Renal cortical epithelial cell (primary cell): ENCODE measurements around the gene TPRA1. TPM values are rescaled to one million over a fixed set of nuclear protein-coding genes. Genes with fewer than 3 reads are reported as not detected.
"Not testable (repeated sequence)": the region's sequence is repeated elsewhere in the genome, so short reads cannot be mapped to it uniquely, and the experiment has no call there.

Experiments
- DNase-seq: peaks from one replicate; pipeline ENCODE4 v3.0.0-alpha.2; 2011; ENCODE audit warnings: low read depth
- total RNA-seq: library from RNA; depleted of rRNA; stranded (reverse); fragments of >200 nt; gene quantifications from 2 replicates; pipeline ENCODE4 v1.2.3, GENCODE V29; 2014

TPRA1 gene
- total RNA-seq, 1 donor from 2014 or later: 54.2 TPM

DNA sequence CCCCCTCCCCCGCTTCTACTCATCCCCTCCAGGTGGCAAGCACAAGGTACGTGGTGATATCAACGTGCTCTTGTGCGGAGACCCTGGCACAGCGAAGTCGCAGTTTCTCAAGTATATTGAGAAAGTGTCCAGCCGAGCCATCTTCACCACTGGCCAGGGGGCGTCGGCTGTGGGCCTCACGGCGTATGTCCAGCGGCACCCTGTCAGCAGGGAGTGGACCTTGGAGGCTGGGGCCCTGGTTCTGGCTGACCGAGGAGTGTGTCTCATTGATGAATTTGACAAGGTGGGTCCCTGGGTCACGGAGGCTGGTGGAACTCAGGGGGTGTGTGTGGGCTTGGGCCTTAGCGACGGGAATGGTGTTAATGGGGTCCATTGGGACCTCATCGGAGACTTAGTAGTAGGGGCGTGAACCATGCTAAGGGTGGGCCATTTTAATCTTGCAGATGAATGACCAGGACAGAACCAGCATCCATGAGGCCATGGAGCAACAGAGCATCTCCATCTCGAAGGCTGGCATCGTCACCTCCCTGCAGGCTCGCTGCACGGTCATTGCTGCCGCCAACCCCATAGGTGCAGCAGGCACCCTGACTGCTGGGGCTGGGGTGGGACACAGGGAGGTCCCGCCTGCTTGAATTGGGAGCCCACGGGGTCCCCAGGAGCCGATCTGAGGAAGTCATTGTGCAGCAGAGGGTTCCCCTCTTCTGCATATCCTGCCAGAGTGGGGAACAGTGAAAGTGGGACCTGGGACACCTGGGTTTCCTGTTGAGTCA, 26.5 kb upstream of the TPRA1 start:
- no peak for DNase-seq

- DNase-seq: no peak
These were observed 25.2 kb upstream of the TPRA1 start for GRCh38 chr3:127615631-127616305.

DNA sequence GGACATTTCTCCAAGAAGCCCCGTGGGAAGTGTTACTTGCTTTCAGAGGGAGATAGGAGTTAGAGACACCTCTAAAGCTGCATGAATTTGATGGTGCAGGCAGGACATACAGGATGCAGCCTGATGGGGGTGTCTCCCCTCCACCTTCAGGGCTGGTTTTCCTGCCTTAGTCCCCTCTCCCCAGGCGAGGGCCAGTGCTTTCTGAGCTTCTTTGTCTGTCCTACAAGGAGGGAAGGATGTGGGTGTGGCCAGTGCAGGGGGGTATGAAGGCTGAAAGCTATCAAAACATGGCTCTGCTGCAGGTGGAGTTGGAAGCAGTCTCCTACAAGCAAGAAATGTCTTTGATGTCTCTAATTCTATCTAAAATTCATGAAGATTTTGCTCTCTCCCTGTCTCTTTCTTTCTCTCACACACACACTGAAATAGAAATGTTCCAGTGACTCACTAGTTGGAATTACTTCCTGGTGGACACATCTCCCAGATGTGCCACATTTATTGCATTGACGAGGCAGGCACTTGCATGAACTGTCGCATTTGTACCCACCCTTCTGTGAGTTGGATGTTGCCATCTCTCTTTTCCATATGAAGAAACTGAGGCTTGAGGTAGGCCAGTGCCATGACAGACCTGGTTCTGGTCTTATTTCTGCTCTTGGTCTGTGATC, 24.5 kb upstream of the TPRA1 start:
- no peak for DNase-seq

DNA sequence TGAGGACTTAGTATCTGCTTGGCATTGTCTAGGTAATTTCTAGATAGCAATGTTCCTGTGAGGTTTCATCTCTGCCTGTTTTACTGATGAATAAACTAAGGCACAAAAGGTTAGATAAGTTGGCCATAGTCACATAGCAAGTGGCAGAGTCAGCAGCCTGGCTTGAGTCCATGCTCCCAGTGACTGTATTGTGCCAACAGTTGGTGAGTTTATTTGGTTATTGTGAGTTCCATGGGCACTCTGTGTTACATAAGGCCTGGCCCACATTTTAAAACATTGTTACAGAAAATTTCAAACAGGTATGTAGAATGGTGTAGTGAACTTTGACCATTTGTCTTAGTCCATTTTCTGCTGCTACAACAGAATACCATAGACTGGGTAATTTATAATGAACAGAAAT, 22.9 kb upstream of the TPRA1 start:
- DNase-seq: peak; percentile 32

DNA sequence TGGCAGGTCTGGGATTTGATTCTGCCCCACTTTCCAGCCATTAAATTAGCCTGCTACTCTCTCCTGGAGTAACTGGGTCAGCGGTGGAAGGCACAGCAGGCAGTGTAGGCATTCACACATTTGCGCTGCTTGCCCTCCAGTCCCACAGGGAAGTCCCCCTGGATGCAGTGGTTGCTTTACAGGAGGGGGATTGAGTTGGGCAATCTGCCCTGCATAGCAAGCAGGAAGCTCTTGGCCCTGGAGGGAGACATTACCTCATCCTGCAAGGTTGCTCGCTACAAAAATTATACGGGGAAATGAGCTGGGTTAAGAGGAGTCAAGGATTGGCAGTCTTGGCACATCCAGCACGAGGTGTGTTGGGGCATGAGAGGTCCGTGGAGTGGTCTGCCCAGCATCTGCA, 22.4 kb upstream of the TPRA1 start:
- peak; percentile 64 for DNase-seq

GRCh38 chr3:127611251-127611650, 20.7 kb upstream of the TPRA1 start:
- DNase-seq: no peak

DNA sequence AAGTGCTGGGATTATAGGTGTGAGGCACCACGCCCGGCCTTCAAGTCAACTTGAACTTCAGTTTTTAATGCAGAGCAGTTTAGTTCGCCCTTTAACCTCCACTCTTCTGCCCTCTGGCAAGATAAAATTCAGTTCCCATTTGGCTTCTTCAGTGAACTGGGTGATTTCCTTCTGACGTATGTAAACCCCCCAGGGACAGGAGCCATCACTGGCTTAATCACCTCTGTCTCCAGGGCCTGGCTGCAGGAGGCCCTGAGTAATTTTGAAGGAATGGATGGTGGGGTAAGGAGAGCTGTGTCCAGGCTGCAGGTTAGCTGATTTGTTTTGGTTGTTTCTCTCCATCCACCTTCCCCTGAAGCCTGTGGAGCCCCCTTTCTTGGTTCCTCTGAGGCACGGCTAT, 19.6 kb upstream of the TPRA1 start:
- DNase-seq: no peak

DNA sequence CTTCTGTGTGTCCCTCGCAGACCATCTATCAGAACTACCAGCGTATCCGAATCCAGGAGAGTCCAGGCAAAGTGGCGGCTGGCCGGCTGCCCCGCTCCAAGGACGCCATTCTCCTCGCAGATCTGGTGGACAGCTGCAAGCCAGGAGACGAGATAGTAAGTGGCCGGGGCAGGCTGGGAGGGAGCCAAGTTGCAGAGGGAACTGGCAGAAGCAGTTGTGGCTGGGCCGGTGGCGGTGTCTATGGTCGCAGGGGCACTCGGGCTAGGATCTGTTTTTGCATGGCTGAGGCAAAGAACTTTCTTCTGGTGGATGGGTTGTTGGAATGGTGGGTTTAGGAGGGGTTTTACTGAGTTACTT, 17.8 kb upstream of the TPRA1 start:
- no peak for DNase-seq

- no peak for DNase-seq
These were observed 17.3 kb upstream of the TPRA1 start for GRCh38 chr3:127607675-127608361.

DNA sequence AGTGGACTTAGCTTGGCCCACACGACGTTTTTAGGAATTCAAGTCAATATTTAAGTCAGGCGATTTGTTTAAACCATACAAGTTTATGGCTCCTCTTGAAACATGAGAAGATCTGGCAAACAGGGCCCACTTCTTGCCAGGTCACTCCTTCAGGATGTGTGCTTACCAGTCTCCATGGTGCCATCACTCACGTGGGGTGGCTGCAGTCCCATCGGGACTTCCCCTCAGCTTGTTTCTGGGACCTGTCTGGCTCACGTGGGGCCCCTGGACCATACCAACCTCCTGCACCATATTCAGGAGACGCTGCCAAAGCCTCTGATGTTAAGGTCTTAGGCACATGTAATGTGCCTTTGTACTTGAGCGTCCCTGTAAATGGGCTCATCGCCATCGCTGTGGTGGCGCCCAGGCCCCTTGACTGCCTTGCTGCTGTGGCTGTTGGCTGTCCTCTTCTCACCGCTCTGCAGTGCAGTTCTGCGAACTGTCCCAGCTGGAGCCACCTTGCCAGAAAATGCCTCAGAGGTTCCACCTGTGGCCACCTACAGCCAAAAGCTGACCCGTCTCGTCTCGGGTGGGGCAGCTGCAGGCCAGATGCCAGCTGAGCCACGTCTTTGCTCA, 16.6 kb upstream of the TPRA1 start:
- no peak for DNase-seq

- DNase-seq: no peak
These were observed 15.7 kb upstream of the TPRA1 start for GRCh38 chr3:127606086-127606805.

- not testable (repeated sequence) for DNase-seq
These were observed 15.0 kb upstream of the TPRA1 start for GRCh38 chr3:127605547-127605946.

DNA sequence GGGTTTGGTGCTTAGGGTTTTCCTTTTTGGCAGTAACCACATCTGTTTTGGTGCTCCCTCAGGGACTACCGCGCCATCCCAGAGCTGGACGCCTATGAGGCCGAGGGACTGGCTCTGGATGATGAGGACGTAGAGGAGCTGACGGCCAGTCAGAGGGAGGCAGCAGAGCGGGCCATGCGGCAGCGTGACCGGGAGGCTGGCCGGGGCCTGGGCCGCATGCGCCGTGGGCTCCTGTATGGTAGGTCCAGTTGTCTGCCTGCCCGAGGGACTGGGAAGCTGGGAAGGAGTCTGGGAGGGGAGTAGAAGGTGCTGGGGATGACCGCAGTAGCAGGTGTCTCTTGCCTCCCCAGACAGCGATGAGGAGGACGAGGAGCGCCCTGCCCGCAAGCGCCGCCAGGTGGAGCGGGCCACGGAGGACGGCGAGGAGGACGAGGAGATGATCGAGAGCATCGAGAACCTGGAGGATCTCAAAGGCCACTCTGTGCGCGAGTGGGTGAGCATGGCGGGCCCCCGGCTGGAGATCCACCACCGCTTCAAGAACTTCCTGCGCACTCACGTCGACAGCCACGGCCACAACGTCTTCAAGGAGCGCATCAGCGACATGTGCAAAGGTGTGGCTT, 14.1 kb upstream of the TPRA1 start:
- no peak for DNase-seq

DNA sequence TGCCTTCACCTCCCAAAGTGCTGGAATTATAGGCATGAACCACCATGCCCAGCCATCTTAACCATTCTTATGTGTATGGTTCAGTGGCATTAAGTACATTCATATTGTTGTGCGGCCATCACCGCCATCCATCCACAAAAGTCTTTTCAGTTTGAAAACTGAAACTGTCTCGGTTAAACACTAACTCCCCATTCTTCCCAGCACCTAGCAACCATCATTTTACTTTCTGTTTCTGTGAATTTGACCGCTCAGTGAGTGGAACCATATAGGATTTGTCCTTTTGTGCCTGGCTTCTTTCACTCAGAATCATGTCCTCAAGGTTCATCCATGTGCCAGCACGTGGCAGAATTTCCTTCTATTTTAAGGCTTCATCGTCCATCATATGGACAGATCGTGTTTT, 13.5 kb upstream of the TPRA1 start:
- no peak for DNase-seq

- no peak for DNase-seq
These were observed 10.4 kb upstream of the TPRA1 start for GRCh38 chr3:127600749-127601456.

- DNase-seq: no peak
These were observed 8.5 kb upstream of the TPRA1 start for GRCh38 chr3:127598841-127599570.

- no peak for DNase-seq
These were observed 6.7 kb upstream of the TPRA1 start for GRCh38 chr3:127597020-127597771.

GRCh38 chr3:127595303-127595702, 4.8 kb upstream of the TPRA1 start:
- DNase-seq: no peak

- DNase-seq: no peak
These were observed 2.6 kb upstream of the TPRA1 start for GRCh38 chr3:127593178-127593577.
